Heart left ventricle (tissue), 16 donors: ENCODE measurements around the gene NDFIP1. TPM values are rescaled to one million over a fixed set of nuclear protein-coding genes. Genes with fewer than 3 reads are reported as not detected.

ENCODE experiments used
- ATAC-seq, 4 donors: fragments of 200-7000 bp; cut with Tn5 transposase; one replicate each; pipeline ENCODE4 v1.9.1; 2020 to 2022; ENCODE audit warnings: moderate library complexity in 4 of 4, mild to moderate bottlenecking in 3 of 4, moderate number of reproducible peaks in 1 of 4
- DNase-seq, 5 donors: peaks; one replicate each; pipeline ENCODE4 v3.0.0-alpha.2; 2020
- H3K27ac ChIP-seq, 12 donors: fragments of 200-600 bp; sonication (generic) in 4 of 12; one replicate each; pipeline versions ENCODE4 v1.5.0 to v1.8.0; 2016 to 2022; ENCODE audit warnings: mild to moderate bottlenecking in 2 of 12
- H3K27me3 ChIP-seq, 9 donors: fragments of 200-600 bp; sonication (generic) in 2 of 9; one replicate each; pipeline versions ENCODE4 v1.5.1 to v1.8.0; 2016 to 2022; ENCODE audit warnings: mild to moderate bottlenecking in 3 of 9
- H3K36me3 ChIP-seq, 9 donors: fragments of 200-600 bp; sonication (generic) in 2 of 9; one replicate each; pipeline versions ENCODE4 v1.5.0 to v1.8.0; 2018 to 2022; ENCODE audit warnings: mild to moderate bottlenecking in 2 of 9
- H3K4me1 ChIP-seq, 12 donors: fragments of 200-600 bp; sonication (generic) in 4 of 12; one replicate each; pipeline versions ENCODE4 v1.5.0 to v1.8.0; 2016 to 2022; ENCODE audit warnings: mild to moderate bottlenecking in 3 of 12
- H3K4me3 ChIP-seq, 12 donors: fragments of 200-600 bp; sonication (generic) in 4 of 12; one replicate each; pipeline versions ENCODE4 v1.5.0 to v1.8.0; 2017 to 2022; ENCODE audit warnings: mild to moderate bottlenecking in 9 of 12, moderate library complexity in 4 of 12
- H3K9me3 ChIP-seq, 12 donors: fragments of 200-600 bp; sonication (generic) in 4 of 12; one replicate each; pipeline versions ENCODE4 v1.5.0 to v1.8.0; 2016 to 2022; ENCODE audit warnings: mild to moderate bottlenecking in 1 of 12
- POLR2A ChIP-seq, 2 donors: fragments of 450-650 bp; IDR thresholded peaks; one replicate each; pipeline ENCODE4 v1.6.1; 2017; ENCODE audit warnings: antibody characterized with exemption in 2 of 2, mild to moderate bottlenecking in 2 of 2, moderate library complexity in 2 of 2
- WGBS, 4 donors: extraction: QIAGEN DNeasy Blood & Tissue Kit in 2 of 4; methylation state at CpG; one replicate each; pipeline versions ENCODE4 v1.1.5 to v1.1.7; 2013 to 2018; 5-methylcytosine and 5-hydroxymethylcytosine counted together
- intact Hi-C, 10 donors: fragments of 100-400 bp; cut with DNase I; formaldehyde crosslinking; loops; one replicate each; pipeline versions ENCODE4 v1.11.1 to v1.14.2; 2022
- polyA plus RNA-seq, 2 donors: library from polyadenylated mRNA; stranded (reverse); fragments of 200-250 nt; gene quantifications; one replicate each; pipeline ENCODE4 v1.2.3, GENCODE V29; 2013
- total RNA-seq, 9 donors: library from RNA; depleted of rRNA in 2 of 9; stranded (reverse); fragments of >200 nt in 2 of 9; fragmentation: NEBNext Ultra II Directional in 3 of 9; extraction: Animal tissue kit (Norgen Biotek cat#: 25700) in 3 of 9; gene quantifications; one replicate each; pipeline versions ENCODE4 v1.1.0 to v1.2.4, GENCODE V29; 2016 to 2023
- TF ChIP-seq, protein P1 (sequence below), 12 donors: fragments of 200-600 bp; sonication (generic) in 4 of 12; IDR thresholded peaks; one replicate each; pipeline versions ENCODE4 v1.5.0 to v1.8.0; 2018 to 2022; ENCODE audit warnings: antibody characterized with exemption in 12 of 12, mild to moderate bottlenecking in 5 of 12
- donor health status: ischemic (EF 13 %, LVEDD 7.1; RV severe dilation, severe dysfunction).
- donor health status: healthy with polysubstance abuse.
- donor health status: DM: no; HTN: yes; CAD: no.
- donor health status: DM: no; HTN: no; CAD: no.
- donor health status: ischemic (EF 25% LVEDD 6.9; RV normal size, moderate dysfunction).
- donor health status: ischemic (EF 25% LVEDD 5.7; RV mildly dilated, moderate dysfunction).
- donor health status: healthy.
- donor health status: DM: yes; HTN: yes; CAD: no.
- donor health status: ischemic (EF 35%, LVEDD 5.7; RV mildly dilated, moderate dysfunction).
- donor health status: nonischemic (EF 11% LVEDD 7.7; RV severe dilation, severe dysfunction).
- donor health status: DM: yes; HTN: yes; CAD: no.
- donor health status: PGD.
- donor health status: ischemic (EF 29% LVEDD 5.4; RV normal size, mild dysfunction).
- donor health status: nonischemic (EF 23%, LVEDD 6.1; RV moderate dilation, normal function).

The NDFIP1 gene
- total and polyA plus RNA-seq, 11 donors: 26.6 to 69.3 (median 61.0) TPM

GRCh38 chr5:142117579-142118151, 9.1 kb downstream of the NDFIP1 start:
- Histone ChIP-seq H3K27me3 (no peaks in the 10 kb centered on the region), H3K4me3 (no peak overlapping the region), H3K36me3 (peaks cover 0 to 26% (median 16%) of the 10 kb centered on the region in 9 donors), H3K4me1 (peaks cover 0 to 91% (median 50%) of the 10 kb centered on the region in 12 donors), H3K9me3 (no peaks in the 10 kb centered on the region), H3K27ac (no peak overlapping the region)
- WGBS, 4 donors: 75 to 79% (median 77%) methylated on average over 5 of the region's 5 CpGs
- TF ChIP-seq, protein P1, sequence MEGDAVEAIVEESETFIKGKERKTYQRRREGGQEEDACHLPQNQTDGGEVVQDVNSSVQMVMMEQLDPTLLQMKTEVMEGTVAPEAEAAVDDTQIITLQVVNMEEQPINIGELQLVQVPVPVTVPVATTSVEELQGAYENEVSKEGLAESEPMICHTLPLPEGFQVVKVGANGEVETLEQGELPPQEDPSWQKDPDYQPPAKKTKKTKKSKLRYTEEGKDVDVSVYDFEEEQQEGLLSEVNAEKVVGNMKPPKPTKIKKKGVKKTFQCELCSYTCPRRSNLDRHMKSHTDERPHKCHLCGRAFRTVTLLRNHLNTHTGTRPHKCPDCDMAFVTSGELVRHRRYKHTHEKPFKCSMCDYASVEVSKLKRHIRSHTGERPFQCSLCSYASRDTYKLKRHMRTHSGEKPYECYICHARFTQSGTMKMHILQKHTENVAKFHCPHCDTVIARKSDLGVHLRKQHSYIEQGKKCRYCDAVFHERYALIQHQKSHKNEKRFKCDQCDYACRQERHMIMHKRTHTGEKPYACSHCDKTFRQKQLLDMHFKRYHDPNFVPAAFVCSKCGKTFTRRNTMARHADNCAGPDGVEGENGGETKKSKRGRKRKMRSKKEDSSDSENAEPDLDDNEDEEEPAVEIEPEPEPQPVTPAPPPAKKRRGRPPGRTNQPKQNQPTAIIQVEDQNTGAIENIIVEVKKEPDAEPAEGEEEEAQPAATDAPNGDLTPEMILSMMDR (IDR thresholded peaks at IDR 0.05): no peak
- TF ChIP-seq POLR2A (IDR thresholded peaks at IDR 0.05): no peak
- intact Hi-C loops: loop anchor here in 1 of 10 donors (10.0 kb wide), 1 partner anchor 103 kb away; the partner anchor contains the start of gene GNPDA1
- ATAC-seq (peak in 2 of 4 donors; percentile 30 to 41), DNase-seq (no peak)

DNA sequence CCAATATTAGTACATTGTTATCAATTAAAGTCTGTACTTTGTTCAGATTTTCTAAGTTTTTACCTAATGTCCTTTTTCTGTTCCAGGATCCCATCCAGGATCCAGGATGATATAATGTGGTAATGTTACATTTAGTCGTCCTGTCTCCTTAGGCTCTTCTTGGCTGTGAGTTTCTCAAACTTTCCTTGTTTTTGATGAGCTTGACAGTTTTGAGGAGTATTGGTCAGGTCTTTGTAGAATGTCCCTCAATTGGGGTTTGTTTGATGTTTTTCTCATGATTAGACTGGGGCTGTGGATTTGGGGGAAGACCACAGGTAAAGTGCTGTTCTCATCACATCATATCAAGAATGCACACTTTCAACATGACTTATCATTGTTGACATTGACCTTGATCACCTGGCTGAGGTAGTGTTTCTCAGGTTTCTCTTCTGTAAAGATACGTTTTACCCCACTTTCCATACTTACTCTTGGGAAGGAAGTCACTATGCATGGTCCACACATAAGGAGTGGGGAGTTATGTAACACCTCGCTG, 9.6 kb downstream of the NDFIP1 start:
- no peak overlapping the region for H3K4me3 ChIP-seq
- peaks cover 0 to 26% (median 16%) of the 10 kb centered on the region in 9 donors for H3K36me3 ChIP-seq
- no peak for DNase-seq
- no peaks in the 10 kb centered on the region for H3K27me3 ChIP-seq
- intact Hi-C loops: loop anchor here in 1 of 10 donors (10.0 kb wide), 1 partner anchor 103 kb away; the partner anchor contains the start of gene GNPDA1
- no peak overlapping the region for H3K27ac ChIP-seq
- peaks cover 0 to 86% (median 48%) of the 10 kb centered on the region in 12 donors for H3K4me1 ChIP-seq
- H3K9me3 ChIP-seq: no peaks in the 10 kb centered on the region
- no peak for ATAC-seq
- no peak for TF ChIP-seq POLR2A (IDR thresholded peaks at IDR 0.05)
- TF ChIP-seq, protein P1 (IDR thresholded peaks at IDR 0.05): no peak
- WGBS, 4 donors: 73 to 76% (median 76%) methylated on average over 3 of the region's 3 CpGs

DNA sequence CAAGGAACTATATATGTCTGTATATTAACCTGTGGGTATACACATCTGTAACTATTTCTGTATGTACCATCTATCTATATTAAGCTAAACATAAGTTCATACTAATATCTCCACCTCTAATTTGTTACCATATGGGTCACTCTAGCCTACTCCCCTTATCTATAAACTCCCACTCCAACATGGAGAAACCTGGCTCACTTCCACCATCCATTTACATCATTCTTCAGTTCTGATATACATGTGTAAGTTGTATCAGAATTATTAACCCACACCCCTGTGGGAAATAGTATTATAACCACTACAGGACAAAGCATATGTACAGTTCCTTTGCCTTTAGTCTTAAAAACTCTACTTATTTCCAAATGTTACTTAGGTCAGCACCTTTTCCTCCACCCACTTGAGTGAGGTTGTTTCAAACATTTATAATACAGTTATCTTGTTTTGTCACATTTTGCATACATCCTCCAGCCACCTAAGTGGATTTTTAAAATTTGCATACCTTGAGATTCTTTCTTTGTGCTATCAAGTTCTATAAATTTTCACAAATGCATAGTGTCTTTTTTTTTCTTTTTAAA, 10.6 kb downstream of the NDFIP1 start:
- Histone ChIP-seq H3K4me1 (peaks cover 0 to 78% (median 47%) of the 10 kb centered on the region in 12 donors), H3K9me3 (no peaks in the 10 kb centered on the region), H3K27me3 (no peaks in the 10 kb centered on the region), H3K27ac (peak overlapping the region in 1 of 12 donors; percentile 11), H3K4me3 (no peak overlapping the region), H3K36me3 (peaks cover 0 to 26% (median 16%) of the 10 kb centered on the region in 9 donors)
- DNase-seq (no peak), ATAC-seq (no peak)
- TF ChIP-seq, protein P1 (IDR thresholded peaks at IDR 0.05): no peak
- TF ChIP-seq POLR2A (IDR thresholded peaks at IDR 0.05): no peak
- intact Hi-C loops: loop anchor here in 1 of 10 donors (10.0 kb wide), 1 partner anchor 104 kb away; the partner anchor contains the start of gene GNPDA1

GRCh38 chr5:142120247-142120935, 11.8 kb downstream of the NDFIP1 start:
- 81 to 89% (median 83%) methylated on average over 3 of the region's 3 CpGs for WGBS, 4 donors
- TF ChIP-seq POLR2A (IDR thresholded peaks at IDR 0.05): no peak
- TF ChIP-seq, protein P1 (IDR thresholded peaks at IDR 0.05): no peak
- Histone ChIP-seq H3K36me3 (peaks cover 0 to 26% (median 16%) of the 10 kb centered on the region in 9 donors), H3K27me3 (no peaks in the 10 kb centered on the region), H3K9me3 (peaks cover 0 to 3% (median 0%) of the 10 kb centered on the region in 12 donors), H3K4me3 (no peak overlapping the region), H3K27ac (no peak overlapping the region), H3K4me1 (peaks cover 0 to 68% (median 40%) of the 10 kb centered on the region in 12 donors)
- intact Hi-C loops: loop anchor here in 1 of 10 donors (10.0 kb wide), 1 partner anchor 66 kb away; no protein-coding TSS in a partner anchor
- DNase-seq: no peak
- no peak for ATAC-seq
